Activated T-helper 1 cell treated with Interleukin-2 at 50 U/mL for 16 hours (primary cell): ENCODE data around the gene CFHR5.
"Not testable (repeated sequence)": the region's sequence is repeated elsewhere in the genome, so short reads cannot be mapped to it uniquely, and the experiment has no call there.

Experiments used
- DNase-seq: peaks from one replicate; pipeline ENCODE4 v3.0.0-alpha.2; 2020; ENCODE audit warnings: low read depth

The CFHR5 gene

DNA sequence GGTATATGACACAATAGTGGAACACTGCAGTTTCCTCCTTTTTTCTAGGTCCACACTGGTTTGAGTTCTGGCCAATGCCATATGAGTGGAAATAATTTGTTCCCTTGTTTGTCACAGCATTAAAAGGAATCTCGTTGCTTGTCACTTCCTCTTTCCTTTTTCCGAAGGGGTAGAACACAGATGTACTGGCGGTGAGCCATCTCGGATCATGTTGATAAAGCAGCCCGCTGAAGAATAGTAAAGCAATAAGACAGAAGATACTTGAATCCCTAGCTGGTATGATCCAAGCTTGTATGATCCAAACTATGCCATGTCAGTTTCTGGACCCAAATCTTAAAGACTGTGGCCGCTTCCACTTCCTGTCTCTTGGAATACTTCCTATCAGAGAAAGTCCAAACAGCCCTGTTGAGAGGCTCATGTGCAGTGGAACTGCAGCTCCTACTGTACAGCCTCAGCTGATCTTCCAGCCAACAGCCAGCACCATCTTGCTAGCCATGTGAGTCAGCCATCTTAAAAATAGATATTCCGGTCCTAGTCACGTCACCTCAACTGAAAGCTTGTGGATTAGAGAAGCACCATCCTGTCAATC, 40.3 kb downstream of the CFHR5 start:
- no peak for DNase-seq

DNA sequence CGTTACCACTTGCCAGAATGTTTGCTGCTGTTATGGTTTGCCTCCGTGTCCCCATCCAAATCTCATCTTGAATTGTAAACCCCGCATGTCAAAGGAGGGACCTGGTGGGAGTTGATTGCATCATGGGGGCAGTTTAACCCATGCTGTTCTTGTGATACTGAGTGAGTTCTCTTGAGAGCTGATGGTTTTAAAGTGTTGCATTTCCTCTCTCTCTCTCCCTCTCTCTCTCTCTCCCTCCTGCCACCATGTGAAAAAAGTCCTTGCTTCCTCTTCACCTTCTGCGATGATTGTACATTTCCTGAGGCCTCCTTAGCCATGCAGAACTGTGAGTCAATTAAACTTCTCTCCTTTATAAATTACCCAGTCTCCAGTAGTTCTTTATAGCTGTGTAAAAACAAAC, 44.4 kb downstream of the CFHR5 start:
- no peak for DNase-seq

DNA sequence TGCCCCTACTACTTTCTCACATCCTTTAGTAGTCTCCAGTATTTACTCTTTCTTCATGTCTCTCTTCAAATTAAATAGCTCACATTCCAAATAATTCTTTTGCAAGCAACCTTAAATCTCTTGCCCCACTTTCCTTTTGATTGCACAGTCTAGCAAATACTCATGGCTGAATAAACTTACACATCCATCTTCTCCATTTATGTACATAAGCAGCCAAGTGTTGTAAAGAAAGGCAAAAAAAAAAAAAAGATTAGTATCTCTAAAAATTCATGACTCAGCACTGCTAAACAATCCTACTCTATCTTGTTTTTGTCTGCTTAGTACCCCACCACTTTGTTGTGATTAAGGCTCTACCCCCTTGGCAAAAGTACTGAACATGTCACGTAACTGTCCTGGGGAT, 47.1 kb downstream of the CFHR5 start:
- no peak for DNase-seq

DNA sequence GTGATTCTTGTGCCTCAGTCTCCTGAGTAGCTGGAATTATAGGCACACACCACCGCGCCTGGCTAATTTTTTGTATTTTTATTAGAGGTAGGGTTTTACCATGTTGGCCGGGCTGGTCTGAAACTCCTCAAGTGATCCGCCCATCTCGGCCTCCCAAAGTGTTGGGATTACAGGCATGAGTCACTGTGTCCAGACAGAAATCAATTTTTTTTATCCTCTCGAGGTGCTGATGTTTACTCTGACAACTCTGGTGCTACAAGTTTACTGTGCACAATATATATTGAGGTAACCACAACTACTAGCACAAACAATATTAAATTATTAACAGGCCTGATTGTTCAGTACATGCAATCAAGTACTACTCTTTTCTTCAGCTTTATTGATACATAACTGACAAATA, 50.0 kb downstream of the CFHR5 start:
- DNase-seq = no peak

DNA sequence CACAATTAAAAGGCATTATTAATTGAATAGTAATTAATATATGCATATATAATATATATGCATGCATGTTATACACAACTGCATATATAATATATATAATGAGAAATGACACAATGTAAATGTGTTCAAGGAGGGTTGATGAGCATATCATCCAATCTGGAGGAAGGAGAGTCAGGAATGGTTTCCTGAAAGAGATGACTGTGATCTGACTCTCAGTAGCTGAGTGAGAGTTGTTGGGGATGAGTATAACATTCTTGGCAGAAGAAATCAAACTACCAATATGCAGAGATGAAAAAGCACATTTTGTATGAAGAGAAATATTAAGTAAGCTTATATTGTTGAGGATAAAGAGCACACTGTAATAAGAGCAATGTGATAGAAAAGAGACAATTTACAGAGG, 52.4 kb downstream of the CFHR5 start:
- no peak for DNase-seq

DNA sequence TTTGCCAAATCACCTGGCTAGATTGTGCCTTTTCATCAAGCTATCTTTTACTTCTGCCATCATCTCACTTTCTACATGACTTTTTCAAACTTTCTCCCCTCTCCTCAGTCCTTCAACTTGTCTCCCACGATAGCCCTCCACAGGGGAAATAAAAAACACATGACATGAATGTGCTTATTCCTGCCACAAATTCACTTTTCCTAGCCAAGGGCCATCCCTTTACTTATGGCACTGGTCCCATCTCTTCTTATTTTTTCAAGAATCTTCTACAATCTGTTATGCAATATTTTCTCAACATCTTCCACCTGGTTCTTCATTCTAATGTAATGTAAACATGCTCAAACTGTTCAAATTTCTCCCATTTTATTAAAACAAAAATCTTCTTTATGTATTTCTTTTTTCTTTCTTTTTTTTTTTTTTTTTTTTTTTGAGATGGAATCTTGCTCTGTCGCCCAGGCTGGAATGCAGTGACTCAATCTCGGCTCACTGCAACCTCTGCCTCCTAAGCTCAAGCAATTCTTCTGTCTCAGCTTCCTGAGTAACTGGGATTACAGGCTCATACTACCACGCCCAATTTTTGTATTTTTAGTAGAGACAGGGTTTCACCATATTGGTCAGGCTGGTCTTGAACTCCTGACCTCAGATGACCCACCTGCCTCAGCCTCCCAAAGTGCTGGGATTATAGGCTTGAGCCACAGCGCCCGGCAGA, 57.4 kb downstream of the CFHR5 start:
- DNase-seq = not testable (repeated sequence)

DNA sequence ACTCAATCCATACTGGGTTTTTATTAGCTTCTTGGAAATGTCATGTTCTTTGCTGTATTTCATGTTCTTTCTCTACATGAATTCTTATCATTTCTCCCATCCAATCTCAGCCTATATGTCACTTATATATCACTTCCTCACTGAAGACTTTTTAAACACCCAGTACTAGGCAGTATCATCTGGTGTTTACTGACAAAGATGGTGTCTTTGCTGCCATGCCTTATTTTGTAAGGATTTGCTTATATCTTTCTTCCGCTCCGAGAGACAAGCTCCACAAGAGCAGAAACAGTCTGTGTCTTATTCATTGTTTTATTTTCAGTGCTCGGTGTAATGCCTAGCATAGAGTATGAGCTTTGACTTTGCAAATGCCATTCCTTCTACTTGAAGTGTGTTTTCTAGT, 59.5 kb downstream of the CFHR5 start:
- no peak for DNase-seq

DNA sequence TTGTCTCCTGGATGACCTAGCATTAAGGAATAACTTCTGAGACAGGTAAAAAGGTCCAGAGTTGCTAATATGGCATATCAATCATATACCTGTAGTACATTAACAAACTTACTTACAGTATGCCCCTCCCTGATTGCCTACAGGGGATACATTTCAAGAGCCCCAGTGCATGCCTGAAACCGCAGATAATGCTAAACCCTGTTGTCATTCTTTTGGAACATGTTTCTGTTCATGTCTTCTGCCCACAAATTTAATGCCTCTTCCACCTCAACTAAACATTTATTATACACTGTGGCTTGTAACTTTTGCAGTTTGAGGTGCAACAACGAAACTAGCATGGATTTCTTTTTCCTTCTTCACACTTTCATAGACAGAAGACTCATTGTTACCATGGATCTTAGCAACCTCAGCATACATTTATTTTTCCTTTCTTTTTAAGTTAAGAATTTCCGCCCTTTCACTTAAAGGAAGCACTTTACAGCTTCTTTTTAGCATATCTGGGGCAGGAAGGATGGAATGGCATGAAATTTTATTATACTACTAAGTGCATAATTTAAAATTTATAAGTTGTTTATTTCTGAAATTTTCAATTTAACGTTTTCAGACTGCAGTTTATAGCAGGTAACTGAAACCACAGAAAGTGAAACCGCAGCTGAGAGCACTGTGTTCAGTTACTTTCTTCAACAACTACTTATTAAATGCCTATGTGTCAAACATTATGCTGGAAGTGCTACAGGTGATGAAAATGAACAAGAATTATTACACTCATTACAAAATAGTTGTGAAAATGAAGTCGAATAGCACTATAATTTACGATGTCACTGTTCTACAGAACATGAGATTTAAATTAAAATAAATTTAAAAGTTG, 64.4 kb downstream of the CFHR5 start:
- no peak for DNase-seq

DNA sequence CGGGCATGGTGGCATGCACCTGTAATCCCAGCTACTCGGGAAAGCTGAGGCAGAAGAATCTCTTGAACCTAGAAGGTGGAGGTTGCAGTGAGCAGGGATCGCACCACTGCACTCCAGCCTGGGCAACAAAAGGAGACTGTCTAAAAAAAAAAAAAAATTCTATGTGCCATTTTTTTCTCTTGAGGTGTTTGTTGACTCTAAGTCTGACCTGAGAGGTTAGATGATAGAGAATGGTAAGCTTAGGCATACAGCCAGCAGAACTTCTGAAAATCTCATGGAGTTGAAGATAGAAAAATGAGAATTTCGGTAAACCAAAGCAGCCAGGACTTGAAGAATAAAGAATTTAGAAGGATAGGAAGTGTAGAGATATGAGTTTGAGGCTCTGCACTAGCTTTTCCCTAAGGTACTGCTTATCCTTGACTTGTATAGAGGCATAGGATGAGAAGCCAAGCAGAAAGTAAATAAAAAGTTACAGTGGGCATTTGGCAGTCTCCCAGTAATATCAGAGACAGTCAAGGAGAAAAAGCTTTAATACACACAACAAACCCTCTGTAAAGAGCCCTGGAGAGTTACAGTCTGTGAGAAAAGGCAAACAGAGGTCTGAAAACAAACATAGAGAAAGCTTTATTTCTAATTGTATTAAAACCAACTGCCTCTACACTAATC, 65.5 kb downstream of the CFHR5 start:
- no peak for DNase-seq

DNA sequence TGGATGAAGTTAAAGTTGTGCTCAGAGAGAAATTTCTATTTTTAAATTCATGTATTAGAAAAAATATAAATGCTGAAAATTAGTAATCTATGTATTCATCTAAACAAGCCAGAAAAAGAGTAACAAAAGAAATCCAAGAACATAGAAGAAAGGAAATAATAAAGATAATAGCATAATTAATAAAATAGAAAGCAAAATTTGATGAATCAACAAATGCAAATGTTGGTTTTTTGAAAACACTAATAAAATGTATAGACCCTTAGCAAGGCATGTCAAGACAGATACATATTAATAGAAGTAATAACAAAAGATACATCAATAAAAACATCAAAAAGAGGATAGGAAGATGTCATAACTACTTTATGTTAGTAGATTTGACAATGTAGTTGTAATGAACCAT, 71.7 kb downstream of the CFHR5 start:
- DNase-seq = no peak
